ENCODE measurements around the gene LY6G5B. TPM values are rescaled to one million over a fixed set of nuclear protein-coding genes. Genes with fewer than 3 reads are reported as not detected.
A peak's percentile ranks its signal among the peaks of the same experiment; 100 is the strongest.

Gene LY6G5B
- total RNA-seq, 2 donors from 2014 or later, result 9.6 to 24.3 TPM

DNA sequence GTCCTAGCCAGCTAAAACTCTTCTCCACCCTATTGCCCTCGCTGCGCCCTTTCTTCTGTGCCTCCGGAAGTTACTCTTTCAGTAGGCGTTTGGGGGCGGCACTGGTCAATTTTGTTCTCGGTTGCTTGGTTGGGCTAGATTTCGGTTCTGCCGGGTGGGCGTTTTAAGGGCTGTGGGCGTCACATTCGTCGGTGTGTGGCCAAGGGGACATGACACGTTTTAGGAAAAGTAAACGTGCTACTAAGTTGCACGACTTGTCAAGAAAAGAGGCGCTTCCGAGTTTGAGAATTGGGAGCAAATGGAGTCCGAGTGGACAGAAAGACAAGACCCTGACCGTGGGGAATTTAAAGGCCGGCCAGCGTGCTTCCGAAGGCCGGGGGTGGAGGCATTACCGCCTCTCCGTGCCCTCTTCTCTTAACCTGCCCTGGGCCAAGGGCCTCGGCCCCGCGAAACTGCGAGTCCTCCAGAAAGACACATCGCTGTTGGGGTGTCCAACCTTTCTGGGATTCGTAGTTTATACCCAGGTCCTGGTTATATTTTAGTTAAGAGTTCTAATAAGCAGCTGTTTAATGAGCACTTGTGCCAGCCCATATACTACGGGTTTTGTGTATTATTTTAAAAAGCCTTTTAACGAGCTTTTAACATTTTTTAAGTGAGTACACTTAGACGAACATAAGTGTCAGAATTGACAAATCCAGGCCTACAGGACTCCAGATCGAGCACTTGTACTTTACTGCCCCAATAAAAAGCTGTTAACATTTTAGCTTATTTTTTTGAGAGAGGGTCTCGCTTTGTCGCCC is 16.7 kb upstream of the LY6G5B start:
- ATAC-seq (ENCODE audit: insufficient number of reproducible peaks, low FRiP score, low read depth), result peak; percentile 73
- TF ChIP-seq, protein P1, sequence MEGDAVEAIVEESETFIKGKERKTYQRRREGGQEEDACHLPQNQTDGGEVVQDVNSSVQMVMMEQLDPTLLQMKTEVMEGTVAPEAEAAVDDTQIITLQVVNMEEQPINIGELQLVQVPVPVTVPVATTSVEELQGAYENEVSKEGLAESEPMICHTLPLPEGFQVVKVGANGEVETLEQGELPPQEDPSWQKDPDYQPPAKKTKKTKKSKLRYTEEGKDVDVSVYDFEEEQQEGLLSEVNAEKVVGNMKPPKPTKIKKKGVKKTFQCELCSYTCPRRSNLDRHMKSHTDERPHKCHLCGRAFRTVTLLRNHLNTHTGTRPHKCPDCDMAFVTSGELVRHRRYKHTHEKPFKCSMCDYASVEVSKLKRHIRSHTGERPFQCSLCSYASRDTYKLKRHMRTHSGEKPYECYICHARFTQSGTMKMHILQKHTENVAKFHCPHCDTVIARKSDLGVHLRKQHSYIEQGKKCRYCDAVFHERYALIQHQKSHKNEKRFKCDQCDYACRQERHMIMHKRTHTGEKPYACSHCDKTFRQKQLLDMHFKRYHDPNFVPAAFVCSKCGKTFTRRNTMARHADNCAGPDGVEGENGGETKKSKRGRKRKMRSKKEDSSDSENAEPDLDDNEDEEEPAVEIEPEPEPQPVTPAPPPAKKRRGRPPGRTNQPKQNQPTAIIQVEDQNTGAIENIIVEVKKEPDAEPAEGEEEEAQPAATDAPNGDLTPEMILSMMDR (IDR thresholded peaks at IDR 0.05), result no peak
- Histone ChIP-seq H3K4me3 (peak overlapping the region; percentile 94), H3K36me3 (peaks cover 18% of the 10 kb centered on the region), H3K9me3 (no peaks in the 10 kb centered on the region), H3K27ac (peak overlapping the region; percentile 99 to 100), H3K27me3 (replicated peaks; ENCODE audit: insufficient read depth) (no peaks in the 10 kb centered on the region), H3K4me1 (ENCODE audit: control insufficient read depth in 1 of 2, low read depth in 2 of 2) (peaks cover 10 to 34% of the 10 kb centered on the region in 2 donors)
- DNase-seq (ENCODE audit: low spot score), result peak; percentile 82

DNA sequence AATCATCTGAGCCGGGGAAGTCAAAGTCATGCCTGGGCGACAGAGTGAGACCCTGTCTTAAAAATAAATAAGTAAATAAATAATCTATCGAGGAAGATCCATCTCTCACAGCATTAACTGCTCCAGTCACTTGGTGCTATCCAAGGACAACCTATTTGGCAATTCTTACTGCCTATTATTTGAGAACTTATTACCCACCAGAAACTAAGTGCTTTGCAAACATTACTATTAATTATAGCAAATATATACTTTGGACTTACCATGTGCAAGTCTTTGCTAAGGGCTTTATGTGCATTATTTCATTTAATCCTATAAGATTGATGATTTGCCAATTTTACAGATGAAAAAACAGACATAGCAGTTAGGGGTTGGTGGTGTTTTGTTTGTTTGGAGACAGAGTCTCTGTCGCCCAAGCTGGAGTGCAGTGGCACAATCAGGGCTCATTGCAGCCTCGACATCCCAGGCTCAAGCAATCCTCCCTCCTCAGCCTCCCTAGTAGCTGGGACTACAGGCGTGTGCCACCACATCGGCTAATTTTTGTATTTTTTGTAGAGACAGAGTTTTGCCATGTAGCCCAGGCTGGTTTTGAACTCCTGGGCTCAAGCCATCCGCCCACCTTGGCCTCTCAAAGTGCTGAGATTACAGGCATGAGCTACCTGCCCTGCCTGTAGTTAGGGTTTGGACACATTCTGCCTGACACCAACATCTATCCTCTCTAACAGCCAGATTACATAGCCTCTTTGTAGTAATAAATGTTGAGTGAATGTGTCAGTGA is 15.0 kb upstream of the LY6G5B start:
- H3K4me3 ChIP-seq, result no peak overlapping the region
- no peaks in the 10 kb centered on the region for H3K9me3 ChIP-seq
- H3K36me3 ChIP-seq, result peaks cover 2% of the 10 kb centered on the region
- no peaks in the 10 kb centered on the region for H3K27me3 ChIP-seq (replicated peaks; ENCODE audit: insufficient read depth)
- H3K4me1 ChIP-seq (ENCODE audit: control insufficient read depth in 1 of 2, low read depth in 2 of 2), result peaks cover 24 to 50% of the 10 kb centered on the region in 2 donors
- TF ChIP-seq, protein P1 (IDR thresholded peaks at IDR 0.05), result no peak
- no peak for DNase-seq (ENCODE audit: low spot score)
- no peak overlapping the region for H3K27ac ChIP-seq
- ATAC-seq (ENCODE audit: insufficient number of reproducible peaks, low FRiP score, low read depth), result no peak

DNA sequence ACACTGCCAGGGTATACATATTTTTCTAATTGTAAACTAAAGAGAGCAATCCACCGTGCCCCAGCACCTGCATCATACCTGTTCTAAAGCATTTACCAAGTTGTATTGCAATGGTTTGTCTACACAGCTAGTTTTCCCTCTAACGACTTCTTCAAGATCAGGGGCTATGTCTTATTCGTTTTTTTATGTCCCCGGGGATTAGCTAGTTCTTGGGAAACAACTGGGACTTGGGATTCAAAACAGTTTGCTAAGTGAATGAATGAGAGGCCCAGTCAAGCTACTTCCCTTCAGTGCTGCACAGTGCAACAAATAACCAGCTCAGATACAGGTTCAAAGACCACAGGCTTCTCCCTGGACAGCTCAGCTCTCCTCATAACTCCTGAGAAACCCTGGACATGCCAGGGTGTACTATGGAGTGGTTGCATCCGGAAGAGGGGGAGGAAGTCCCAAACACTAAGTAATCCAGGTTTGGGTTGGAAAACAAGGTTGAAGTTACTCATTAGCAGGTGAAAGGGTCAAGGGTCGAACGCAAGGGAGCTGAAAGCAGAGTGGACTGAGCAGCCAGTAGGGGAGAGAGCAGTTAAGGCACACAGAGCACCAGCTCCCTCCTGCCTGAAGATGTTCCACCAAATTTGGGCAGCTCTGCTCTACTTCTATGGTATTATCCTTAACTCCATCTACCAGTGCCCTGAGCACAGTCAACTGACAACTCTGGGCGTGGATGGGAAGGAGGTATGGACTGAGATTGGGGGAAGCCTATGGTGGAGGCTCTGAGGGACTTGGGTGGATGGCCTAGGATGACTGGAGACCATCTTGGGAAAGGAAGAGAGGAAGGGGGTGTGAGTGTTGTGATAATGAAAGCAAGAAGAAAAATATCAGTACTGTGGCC is 14.2 kb upstream of the LY6G5B start, which contains the start of gene APOM:
TSS of gene APOM (plus strand) at position 546 of the 889 bp plus-strand sequence. CDS start at position 619, 73 bp downstream.
- DNase-seq (ENCODE audit: low spot score) (no peak), ATAC-seq (ENCODE audit: insufficient number of reproducible peaks, low FRiP score, low read depth) (no peak)
- Histone ChIP-seq H3K27me3 (replicated peaks; ENCODE audit: insufficient read depth) (no peaks in the 10 kb centered on the region), H3K4me1 (ENCODE audit: control insufficient read depth in 1 of 2, low read depth in 2 of 2) (peaks cover 25 to 48% of the 10 kb centered on the region in 2 donors), H3K36me3 (no peaks in the 10 kb centered on the region), H3K27ac (no peak within 1 kb of the TSS), H3K4me3 (no peak within 1 kb of the TSS), H3K9me3 (no peaks in the 10 kb centered on the region)
- TF ChIP-seq, protein P1 (IDR thresholded peaks at IDR 0.05), result no peak

DNA sequence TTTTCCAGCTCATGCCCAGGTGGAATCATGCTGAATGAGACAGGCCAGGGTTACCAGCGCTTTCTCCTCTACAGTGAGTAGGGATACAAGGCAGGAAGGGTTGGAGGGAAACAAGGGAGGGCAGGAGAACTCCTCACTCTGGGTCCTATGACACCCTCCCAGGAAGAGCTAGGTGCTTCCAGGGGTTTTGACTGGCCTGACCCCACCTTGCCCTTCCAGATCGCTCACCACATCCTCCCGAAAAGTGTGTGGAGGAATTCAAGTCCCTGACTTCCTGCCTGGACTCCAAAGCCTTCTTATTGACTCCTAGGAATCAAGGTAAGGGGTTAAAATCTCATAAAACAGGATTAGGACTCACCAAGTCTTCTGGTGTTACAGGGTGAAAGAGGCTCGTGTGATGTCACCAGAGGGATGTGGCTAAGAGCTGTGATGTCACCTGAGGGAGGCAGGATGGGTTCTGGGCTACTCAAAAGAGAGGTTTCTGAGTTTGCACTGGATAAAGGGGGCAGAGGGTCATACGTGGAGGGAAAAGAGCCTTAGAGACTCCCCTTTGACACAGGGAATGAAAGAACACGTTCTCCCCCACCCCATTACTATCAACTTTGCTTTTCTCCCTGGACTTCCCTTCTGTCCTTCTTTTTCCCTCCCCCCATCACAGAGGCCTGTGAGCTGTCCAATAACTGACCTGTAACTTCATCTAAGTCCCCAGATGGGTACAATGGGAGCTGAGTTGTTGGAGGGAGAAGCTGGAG is 12.2 kb upstream of the LY6G5B start:
- Histone ChIP-seq H3K27ac (no peak overlapping the region), H3K4me3 (no peak overlapping the region), H3K4me1 (ENCODE audit: control insufficient read depth in 1 of 2, low read depth in 2 of 2) (peaks cover 23 to 51% of the 10 kb centered on the region in 2 donors), H3K36me3 (no peaks in the 10 kb centered on the region), H3K9me3 (no peaks in the 10 kb centered on the region), H3K27me3 (replicated peaks; ENCODE audit: insufficient read depth) (no peaks in the 10 kb centered on the region)
- no peak for DNase-seq (ENCODE audit: low spot score)
- no peak for ATAC-seq (ENCODE audit: insufficient number of reproducible peaks, low FRiP score, low read depth)
- TF ChIP-seq, protein P1 (IDR thresholded peaks at IDR 0.05), result no peak
